ENCODE results near the gene ETDC. TPM values are rescaled to one million over a fixed set of nuclear protein-coding genes. Genes with fewer than 3 reads are reported as not detected.
"Not testable (repeated sequence)": the region's sequence is repeated elsewhere in the genome, so short reads cannot be mapped to it uniquely, and the experiment has no call there.

Gene ETDC
- total RNA-seq (not detected), total RNA-seq (0 to 0.10 (median 0) reads per million in 172 experiments)
- not detected for polyA plus RNA-seq (2013, experiment 1 of 2)
- not detected for polyA plus RNA-seq (2013, experiment 2 of 2)

GRCh38 chrX:135309430-135309923 lies at the start of gene ETDC:
Gene ETDC, plus strand, starts transcription at chrX:135309480. Its CDS starts 0 bp downstream, at chrX:135309480.
- Mint-ChIP-seq H3K4me1 (ENCODE audit: low read depth) (peaks cover 11% of the 10 kb centered on the region), H3K4me3 (no peak within 1 kb of the TSS), H3K27me3 (no peaks in the 10 kb centered on the region), H3K36me3 (ENCODE audit: low read depth) (peaks cover 3% of the 10 kb centered on the region), H3K27ac (no peak within 1 kb of the TSS), H3K9me3 (peaks cover 7% of the 10 kb centered on the region)
- ATAC-seq (ENCODE audit: poor library complexity): no peak
- H3K36me3 ChIP-seq (ENCODE audit: insufficient read depth, low read length): no peaks in the 10 kb centered on the region
- no peaks in the 10 kb centered on the region for H3K9me3 ChIP-seq (ENCODE audit: control insufficient read depth in 1 of 2, insufficient read depth in 1 of 2, low read length in 2 of 2)
- ChIA-PET CTCF (no interaction called here), POLR2A (interaction anchor here (0.6 kb wide), 1 partner anchor 28 kb away, joined by 3 read pairs; no protein-coding TSS in a partner anchor)
- H3K27me3 ChIP-seq (ENCODE audit: control insufficient read depth in 1 of 2, insufficient read depth in 2 of 2, low read length in 2 of 2): no peaks in the 10 kb centered on the region
- H3K4me3 ChIP-seq (ENCODE audit: low read length): no peak within 1 kb of the TSS
- DNase-seq: no peak
- H3K27ac ChIP-seq (ENCODE audit: low read depth in 1 of 2, low read length in 2 of 2): no peak within 1 kb of the TSS
- intact Hi-C loops (cut with DNase I, micrococcal nuclease): no loop called here
- no peaks in the 10 kb centered on the region for H3K4me1 ChIP-seq (ENCODE audit: insufficient read depth, low read length)
- TF ChIP-seq CTCF (IDR thresholded peaks at IDR 0.05): no peak

- H3K4me3 ChIP-seq (ENCODE audit: low read length); ATAC-seq (ENCODE audit: poor library complexity): not testable (repeated sequence)
Measured at GRCh38 chrX:135260976-135261375, 48.3 kb upstream of the ETDC start.

GRCh38 chrX:135263376-135263775 lies 45.9 kb upstream of the ETDC start:
- H3K4me3 Mint-ChIP-seq; DNase-seq; H3K27me3 ChIP-seq (ENCODE audit: control insufficient read depth in 1 of 2, insufficient read depth in 2 of 2, low read length in 2 of 2); CTCF ChIA-PET; H3K4me1 Mint-ChIP-seq (ENCODE audit: low read depth); H3K36me3 Mint-ChIP-seq (ENCODE audit: low read depth); H3K27ac Mint-ChIP-seq; H3K4me3 ChIP-seq (ENCODE audit: low read length); H3K9me3 Mint-ChIP-seq; H3K27ac ChIP-seq (ENCODE audit: low read depth in 1 of 2, low read length in 2 of 2); intact Hi-C loops (cut with DNase I, micrococcal nuclease); H3K36me3 ChIP-seq (ENCODE audit: insufficient read depth, low read length); H3K4me1 ChIP-seq (ENCODE audit: insufficient read depth, low read length); ATAC-seq (ENCODE audit: poor library complexity); POLR2A ChIA-PET; H3K9me3 ChIP-seq (ENCODE audit: control insufficient read depth in 1 of 2, insufficient read depth in 1 of 2, low read length in 2 of 2): not testable (repeated sequence)
- H3K27me3 Mint-ChIP-seq: peaks cover 12% of the 10 kb centered on the region

More at GRCh38 chrX:135260976-135261375, 48.3 kb upstream of the ETDC start:
- H3K27ac ChIP-seq (ENCODE audit: low read depth in 1 of 2, low read length in 2 of 2); POLR2A ChIA-PET; H3K4me1 Mint-ChIP-seq (ENCODE audit: low read depth); DNase-seq; H3K4me1 ChIP-seq (ENCODE audit: insufficient read depth, low read length); H3K4me3 Mint-ChIP-seq; H3K36me3 Mint-ChIP-seq (ENCODE audit: low read depth); intact Hi-C loops (cut with DNase I, micrococcal nuclease); H3K36me3 ChIP-seq (ENCODE audit: insufficient read depth, low read length); CTCF ChIA-PET; H3K27ac Mint-ChIP-seq; H3K9me3 ChIP-seq (ENCODE audit: control insufficient read depth in 1 of 2, insufficient read depth in 1 of 2, low read length in 2 of 2); H3K27me3 ChIP-seq (ENCODE audit: control insufficient read depth in 1 of 2, insufficient read depth in 2 of 2, low read length in 2 of 2); H3K9me3 Mint-ChIP-seq: not testable (repeated sequence)
- H3K27me3 Mint-ChIP-seq: peaks cover 11% of the 10 kb centered on the region

- Histone ChIP-seq H3K4me3 (ENCODE audit: low read length) (no peak overlapping the region), H3K4me1 (ENCODE audit: insufficient read depth, low read length) (no peaks in the 10 kb centered on the region), H3K27me3 (ENCODE audit: control insufficient read depth in 1 of 2, insufficient read depth in 2 of 2, low read length in 2 of 2) (no peaks in the 10 kb centered on the region), H3K9me3 (ENCODE audit: control insufficient read depth in 1 of 2, insufficient read depth in 1 of 2, low read length in 2 of 2) (peaks cover 0 to 6% of the 10 kb centered on the region in 2 experiments), H3K27ac (ENCODE audit: low read depth in 1 of 2, low read length in 2 of 2) (no peak overlapping the region), H3K36me3 (ENCODE audit: insufficient read depth, low read length) (no peaks in the 10 kb centered on the region)
- no peak overlapping the region for H3K4me3 Mint-ChIP-seq
- no peak for ATAC-seq (ENCODE audit: poor library complexity)
- DNase-seq: no peak
- intact Hi-C loops (cut with DNase I, micrococcal nuclease): no loop called here
- H3K36me3 Mint-ChIP-seq (ENCODE audit: low read depth): no peaks in the 10 kb centered on the region
- H3K27me3 Mint-ChIP-seq: peaks cover 12% of the 10 kb centered on the region
- ChIA-PET POLR2A (no interaction called here), CTCF (no interaction called here)
- peaks cover 2% of the 10 kb centered on the region for H3K9me3 Mint-ChIP-seq
- no peak overlapping the region for H3K27ac Mint-ChIP-seq
- no peaks in the 10 kb centered on the region for H3K4me1 Mint-ChIP-seq (ENCODE audit: low read depth)
- TF ChIP-seq CTCF (IDR thresholded peaks at IDR 0.05): no peak
Measured at GRCh38 chrX:135264206-135264605, 45.1 kb upstream of the ETDC start.
